ENCODE results near the gene WDFY1.

Gene WDFY1

DNA sequence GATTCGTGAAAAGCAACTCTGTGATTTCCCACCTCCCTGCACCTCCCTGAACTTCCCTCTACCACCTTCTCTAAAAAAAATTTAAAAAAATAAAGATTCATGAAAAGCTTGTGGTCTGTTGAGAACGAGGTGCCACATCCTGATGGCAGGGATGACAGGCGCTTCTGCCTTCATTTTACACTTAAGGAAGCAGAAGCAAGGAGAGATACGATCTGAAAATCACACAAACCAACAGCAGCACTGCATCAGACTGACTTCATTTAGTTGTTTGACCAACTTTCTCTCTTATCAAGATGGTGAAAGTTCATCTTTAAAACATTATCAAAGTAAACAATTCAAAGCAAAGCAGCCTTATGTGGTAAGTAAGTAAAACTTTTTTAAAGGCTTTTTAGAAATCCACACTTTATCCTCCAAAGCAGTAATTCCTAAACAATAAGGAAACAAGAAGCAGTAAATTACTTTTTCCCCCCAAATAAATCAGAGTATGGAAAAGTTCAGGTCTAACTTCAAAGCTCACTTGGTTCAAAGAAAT lies 15.5 kb downstream of the WDFY1 start:
- DNase-seq: no peak

DNA sequence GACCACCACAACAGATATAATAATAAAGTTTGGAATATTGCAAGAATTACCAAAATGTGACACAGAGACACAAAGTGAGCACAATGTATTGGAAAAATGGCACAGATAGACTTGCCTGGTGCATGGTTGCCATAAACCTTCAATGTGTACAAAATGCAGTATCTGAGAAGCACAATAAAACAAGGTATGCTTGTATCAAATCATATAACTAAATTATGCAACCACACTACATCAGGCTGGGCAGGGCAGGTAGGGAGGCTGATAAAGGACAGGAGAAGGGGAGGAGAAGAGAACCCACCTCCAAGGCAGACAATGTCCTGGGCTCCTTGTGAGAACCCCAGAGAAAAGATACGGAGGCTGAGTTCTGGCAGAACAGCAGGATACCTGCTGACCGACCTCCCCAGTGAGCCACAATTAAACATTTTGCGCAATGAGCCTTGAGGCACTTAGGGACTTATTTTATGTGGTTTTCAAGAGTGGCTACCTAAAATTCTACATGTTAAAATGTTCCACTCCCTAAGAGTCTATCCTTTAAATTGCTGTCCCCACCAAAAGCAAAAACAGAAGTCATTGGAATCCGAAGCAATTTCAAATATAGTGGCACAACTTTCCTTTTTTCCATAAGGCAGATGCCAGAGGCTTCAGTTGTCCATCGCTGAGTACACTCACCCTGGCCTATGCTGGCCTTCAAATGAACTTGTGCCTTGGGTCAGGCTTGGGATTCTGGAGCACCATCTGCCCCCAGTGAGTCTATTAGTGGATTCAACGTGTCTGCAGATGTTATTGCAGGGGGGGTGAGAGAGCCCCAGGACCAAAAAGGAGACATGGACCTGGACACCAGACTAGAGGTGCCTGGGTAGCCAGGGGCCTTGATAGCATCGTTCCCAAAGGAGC lies 16.8 kb downstream of the WDFY1 start:
- DNase-seq: no peak

DNA sequence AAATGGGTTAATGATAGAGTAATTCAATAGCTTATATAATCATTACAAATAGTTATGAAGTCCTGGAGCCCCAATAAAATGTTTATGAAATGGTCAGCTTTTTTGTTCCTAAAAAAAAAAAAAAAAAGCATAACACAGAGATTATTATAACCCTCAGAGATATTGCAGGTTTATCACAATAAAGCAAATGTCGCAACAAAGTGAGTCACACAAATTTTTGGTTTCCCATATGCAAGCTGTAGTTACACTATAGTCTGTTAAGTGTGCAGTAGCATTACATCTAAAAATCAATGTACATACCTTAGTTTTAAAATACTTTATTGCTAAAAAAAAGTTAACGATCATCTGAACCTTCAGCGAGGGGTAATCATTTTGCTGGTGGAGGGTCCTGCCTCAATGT lies 20.0 kb downstream of the WDFY1 start:
- DNase-seq: no peak

DNA sequence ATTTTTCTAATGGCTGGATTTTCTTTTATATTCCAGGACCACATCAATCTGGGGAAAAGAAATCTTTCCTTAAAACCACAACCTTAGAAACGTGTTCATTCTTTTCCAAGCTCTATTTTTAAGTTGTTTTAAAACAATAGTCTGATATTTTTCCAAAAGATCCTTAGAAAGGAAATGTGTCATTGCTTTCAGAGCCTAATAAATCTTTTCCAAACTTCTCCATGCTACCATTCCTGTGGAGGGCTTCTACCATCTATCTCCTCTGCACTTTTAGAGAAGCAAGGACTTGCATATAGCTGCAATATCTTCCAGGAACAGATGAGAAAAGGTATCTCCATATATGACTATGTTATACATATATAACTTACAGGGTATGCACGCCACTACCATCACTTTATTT lies 21.2 kb downstream of the WDFY1 start:
- DNase-seq: no peak

DNA sequence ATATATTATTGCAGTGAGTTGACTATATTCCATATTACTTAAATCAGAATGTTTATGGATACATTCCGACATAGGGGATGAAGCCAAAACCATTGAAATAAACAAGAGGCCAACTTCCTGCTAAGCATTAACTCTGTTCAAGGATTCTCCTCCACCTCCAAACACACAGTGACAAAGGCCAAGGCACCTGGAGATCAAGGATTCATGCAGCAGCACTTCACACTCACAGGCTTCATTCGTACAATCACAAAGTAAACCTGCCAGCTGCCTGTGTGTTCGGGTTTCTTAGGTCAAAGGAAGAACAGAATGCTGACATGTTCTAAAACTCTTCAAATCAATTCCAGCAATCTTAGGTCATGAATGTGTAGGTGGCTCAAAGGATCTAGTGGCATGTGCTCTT lies 22.8 kb downstream of the WDFY1 start:
- no peak for DNase-seq

DNA sequence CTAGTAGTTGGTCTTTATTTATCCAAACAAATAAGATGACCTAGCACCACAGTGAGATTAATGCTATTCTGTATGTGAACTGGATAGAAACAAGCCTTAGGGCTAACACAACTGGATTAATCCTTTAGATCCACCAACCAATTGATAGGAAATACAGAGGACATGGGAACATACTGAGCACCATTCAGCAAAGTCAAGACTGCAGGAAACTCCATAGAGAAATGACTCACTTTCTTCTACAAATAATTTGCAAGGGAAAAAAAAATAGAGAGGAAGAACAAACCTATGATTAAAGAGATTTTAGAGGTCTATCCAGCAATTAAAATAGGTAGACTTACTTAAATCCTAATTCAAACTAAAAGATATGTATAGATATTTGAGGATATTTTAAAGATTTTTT lies 23.9 kb downstream of the WDFY1 start:
- no peak for DNase-seq

DNA sequence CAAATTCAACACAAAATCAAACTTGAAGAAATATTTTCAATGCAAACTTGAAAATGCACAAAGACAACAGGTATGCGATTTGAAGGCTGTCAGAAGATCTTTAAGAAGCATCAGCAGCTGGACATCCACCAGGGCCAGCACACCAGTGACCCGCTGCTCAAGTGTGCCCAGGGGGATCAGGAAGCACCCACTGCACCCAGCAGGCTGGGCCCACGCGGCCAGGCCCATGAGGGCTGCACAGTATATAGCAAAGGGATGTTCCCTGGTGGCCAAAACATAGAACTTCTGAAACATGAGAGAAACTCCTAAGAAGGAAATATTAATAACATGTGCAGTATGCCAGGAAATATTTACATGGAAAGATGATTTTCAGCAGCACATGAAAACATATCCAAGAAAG lies 25.0 kb downstream of the WDFY1 start:
- DNase-seq: no peak

DNA sequence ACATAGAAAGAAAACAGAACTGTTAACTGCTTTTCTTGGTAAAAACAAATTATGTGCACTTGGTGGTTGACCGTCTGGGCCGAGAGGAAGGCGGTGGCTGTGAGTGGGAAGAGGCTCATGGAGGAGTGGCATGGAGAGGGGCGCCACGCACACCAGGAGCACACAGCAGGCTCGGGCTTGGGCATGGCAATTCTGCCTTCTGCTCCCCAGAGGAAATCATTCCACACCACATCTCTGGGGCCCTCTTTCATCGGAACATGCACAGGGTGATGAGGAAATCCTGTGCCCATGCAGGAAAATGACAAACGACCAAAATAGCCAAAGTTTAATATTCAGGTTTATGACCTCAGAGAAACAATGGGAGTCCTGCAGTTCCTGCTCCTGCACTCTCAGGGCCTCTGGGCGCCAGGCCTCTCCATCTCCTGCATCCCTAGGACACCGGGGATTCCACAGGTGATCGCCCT lies 26.4 kb downstream of the WDFY1 start:
- no peak for DNase-seq

DNA sequence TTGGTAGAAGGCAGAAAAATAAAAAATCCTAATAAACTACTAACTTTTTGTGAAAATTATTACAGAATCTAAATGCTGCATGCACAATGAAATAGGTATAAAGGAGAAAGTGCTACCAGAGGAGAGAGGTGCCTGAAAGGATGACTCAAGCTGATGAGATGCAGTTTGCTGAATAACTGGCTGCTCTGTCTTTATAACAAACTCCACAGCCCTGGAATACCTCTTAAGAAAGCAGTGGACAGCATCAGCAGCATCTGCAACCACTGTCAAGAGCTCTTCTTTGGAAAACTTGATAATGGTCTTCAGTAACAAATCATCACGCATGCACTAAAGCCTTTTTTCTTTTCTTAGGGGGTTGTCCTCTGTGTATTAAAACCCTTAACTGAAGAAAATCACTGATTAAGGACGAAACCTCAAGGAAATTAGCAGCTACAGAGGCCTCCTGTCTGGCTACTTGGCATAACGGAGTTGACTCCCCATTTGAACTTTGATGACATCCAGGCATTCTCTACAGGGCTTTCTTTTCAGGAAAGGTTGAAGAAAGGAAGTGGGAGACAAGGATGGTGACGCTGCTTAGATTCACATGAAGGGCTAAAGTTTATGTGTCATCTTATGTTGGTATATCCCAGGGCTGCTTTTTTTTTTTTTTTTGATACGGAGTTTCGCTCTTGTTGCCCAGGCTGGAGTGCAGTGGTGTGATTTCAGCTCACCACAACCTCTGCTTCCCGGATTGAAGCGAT lies 28.8 kb downstream of the WDFY1 start:
- DNase-seq: no peak

DNA sequence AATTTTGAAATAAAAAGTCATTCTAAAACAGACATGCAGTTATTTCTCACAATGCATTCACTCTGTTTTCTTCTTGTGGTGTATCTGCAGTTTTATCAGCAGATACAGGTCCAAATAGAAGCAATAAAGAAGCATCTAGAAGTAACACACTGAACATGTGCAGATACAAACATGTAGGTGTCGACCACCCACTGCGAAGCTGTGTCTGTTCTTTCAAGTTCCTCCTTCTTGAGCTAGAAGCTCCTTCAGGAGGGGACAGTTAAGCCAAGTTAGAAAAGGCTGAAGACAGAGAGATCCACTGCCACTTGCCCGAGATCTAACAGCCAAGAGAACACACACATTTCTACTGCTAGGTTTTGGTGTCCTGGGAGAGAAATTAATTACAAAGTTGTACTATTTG lies 30.1 kb downstream of the WDFY1 start:
- no peak for DNase-seq

DNA sequence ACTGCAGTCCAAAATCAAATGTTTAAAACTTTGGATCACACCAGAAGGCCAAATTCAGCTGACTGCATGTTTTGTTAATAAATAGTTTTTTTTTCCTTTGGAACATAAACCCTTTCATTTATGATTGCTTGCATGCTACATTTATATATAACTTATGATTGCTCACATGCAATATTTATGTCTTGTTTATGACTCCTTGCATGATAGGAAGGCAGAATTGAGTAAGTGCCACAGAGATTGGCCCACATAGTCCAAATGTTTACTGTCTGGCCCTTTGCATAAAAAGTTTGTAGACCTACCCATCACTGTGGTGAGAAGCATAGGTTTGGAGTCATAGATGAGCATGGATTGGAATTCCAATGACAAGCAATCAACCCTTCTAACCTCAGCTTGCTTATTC lies 30.8 kb downstream of the WDFY1 start:
- no peak for DNase-seq

DNA sequence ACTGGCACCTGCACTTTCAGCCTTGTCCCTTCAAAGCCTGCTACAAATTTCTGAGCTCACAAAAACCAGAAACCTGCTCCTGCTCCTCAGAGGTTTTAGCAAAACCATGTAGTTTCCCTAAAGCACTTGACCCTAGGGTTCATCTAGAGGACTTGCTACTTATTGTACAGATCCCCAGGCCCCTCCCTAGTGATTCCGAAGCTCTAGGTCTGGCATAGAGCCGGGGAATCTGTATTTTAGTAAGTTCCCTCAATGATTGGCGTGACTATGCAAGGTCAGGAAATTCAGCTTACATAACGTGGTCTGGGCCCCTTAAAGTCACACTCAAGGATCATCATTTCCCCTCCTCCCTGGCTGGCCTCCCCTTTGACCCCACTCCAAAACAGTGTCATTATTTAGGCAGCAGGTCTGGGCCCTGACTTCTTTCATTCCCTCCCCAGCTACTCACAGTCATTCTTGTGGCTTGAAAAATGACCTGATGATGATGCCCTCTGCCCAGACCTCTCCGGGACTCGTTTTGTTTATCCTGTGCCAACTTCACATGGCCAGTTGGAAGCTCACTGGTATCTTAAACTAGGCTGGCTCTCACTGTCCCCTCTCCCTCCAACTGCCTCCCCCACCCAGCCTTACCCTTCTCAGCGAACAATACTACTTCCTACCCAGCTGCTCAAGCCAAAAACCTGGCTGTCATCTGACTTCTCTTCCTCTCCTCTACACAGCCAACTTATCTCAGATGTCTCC lies 36.0 kb downstream of the WDFY1 start:
- no peak for DNase-seq

DNA sequence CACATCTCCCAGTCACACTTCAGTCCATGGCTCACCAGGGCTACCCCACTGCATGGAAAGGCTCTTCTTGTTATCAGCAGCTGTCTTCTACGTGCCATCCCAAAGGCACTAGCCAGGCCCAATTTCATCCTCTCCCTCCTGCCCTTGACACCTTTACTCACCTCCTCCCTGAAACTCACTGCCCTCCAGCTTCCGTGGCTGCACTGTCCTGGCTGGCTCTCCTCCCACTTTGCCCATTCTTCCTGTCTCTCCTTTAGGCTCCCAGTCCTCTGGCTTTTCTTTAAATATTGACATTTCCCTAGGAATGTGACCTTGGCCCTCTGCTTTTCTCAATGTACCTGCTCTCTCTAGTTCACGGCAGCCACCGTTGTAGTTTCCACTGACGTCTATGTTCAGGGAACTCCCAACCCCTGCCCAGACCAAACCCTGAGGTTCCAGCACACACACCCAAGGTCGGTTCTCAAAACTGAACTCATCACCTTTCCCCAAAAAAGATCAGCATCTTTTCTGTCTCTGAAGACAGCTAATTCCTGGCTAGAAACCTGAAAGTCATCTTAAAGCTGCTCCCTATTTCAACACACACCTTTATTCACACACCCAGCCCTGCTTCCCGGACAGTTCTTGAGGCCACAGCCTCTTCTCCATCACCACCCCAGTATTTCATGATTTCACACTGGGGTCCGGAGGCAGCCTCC lies 36.7 kb downstream of the WDFY1 start:
- no peak for DNase-seq

DNA sequence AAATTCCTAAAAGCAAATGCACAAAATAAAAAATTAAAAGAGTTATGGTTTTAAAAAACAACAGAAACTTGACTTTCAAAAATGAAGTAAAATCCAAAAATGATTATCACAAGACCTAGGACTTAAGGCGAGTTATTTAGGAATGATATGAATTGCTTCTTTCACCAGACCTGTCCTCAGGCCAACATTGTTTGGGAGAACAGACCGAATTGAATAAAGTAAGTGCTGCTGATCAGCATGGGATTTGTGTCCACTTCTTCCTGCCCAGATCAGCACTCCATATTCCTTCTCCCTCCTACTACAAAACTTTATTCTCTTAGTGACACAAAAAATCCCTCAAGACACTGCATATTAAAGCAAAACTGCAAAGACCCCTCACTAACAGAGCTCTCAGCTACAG lies 39.1 kb downstream of the WDFY1 start:
- no peak for DNase-seq

DNA sequence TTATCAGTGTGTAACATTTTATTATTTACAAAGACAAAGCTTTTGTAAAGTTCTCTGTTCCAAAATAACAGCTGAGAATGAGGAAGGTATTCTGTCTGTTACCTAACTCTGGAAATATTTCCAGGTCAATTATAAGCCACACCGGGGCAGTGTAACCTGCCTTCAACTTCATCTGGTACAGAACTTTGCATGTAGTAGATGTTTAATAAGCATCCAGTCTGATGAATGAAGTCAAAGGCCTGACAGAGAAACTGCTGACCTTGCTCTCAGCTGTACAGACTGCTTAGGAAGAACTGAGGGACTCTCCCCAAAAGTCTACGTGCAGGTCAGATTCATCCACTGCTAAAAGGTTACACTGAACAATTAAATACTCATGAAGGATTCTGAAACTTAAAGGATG lies 43.3 kb downstream of the WDFY1 start:
- no peak for DNase-seq

DNA sequence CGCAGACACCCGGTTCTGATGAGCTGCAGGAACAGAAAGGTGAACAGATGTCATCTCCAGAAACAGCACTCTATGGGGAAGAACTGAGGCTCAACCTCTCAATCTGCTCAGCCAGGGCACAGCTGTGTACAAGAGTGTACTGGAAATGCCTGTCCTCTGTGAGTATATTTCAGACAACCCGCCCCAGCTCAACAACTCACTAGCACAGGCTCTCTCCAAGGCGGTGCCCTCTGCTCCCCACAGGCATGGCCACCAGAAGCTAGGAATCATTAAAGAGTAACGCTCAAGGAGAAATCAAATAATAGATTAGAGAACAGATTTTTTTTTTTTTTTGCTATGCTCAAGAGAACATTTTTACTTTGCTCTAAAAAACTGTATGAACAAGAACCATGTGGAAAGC lies 43.8 kb downstream of the WDFY1 start:
- no peak for DNase-seq

DNA sequence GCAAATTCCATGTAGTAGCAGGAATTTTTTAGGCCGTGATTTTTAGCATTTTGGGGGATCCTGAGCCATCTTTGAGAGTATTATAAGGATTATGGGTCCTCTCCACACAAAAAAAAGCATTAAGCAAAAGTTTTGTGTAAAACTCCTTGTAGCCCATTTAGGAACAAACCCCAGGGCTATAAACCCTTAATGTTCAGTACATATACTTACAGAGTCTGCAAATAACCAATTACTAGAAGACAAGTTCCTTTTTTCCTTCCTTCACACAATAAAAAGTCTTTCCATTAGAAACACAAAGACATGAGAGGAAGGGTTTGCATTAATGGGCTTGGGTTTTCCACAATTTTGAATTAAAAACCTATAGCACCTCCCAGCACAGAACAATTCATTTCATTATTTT lies 44.6 kb downstream of the WDFY1 start:
- DNase-seq: no peak

DNA sequence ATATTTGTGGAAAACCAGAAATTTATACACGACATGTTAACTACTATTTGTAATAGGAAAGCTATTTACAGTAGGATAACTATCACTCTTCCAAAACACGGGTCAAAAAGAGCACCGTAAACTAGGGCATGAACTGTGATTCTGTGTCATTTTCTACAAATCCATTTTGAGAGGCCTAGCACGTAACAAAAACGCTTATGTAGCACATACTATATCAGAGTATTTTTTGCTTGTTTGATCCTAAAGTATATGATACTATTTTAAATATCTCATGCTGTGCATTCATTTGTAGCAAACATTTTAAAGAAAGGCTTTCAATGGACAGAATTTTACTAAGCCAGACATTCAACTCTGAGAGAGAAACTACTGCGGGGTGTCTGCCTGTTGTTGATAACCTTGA lies 45.1 kb downstream of the WDFY1 start:
- no peak for DNase-seq

DNA sequence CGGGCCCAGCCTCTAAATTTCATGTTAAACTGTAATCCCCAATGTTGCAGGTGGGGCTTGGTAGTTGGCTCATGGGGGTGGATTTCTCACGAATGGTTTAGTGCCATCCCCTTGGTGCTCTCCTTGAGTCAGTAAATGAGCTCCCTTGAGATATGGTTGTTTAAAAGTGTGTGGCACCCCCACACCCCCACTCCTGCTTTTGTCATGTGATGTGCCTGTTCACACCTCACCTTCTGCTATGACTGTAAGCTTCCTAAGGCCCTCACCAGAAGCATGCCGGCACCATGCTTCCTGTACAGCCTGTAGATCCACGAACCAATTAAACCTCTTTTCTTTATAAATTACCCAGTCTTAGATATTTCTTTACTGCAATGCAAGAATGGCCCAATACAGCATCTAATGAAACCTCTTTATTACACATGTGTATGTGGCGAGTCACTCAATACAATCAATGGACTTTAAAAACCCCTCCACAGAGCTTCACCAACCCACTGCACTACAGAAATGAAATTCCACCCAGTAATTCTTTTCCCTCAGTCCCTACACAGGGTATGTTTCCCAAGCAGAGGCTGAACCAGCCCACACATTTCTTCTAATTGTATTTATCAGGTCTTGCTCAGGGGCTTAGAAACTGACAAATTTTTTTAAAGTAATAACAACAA lies 47.3 kb downstream of the WDFY1 start:
- DNase-seq: no peak

DNA sequence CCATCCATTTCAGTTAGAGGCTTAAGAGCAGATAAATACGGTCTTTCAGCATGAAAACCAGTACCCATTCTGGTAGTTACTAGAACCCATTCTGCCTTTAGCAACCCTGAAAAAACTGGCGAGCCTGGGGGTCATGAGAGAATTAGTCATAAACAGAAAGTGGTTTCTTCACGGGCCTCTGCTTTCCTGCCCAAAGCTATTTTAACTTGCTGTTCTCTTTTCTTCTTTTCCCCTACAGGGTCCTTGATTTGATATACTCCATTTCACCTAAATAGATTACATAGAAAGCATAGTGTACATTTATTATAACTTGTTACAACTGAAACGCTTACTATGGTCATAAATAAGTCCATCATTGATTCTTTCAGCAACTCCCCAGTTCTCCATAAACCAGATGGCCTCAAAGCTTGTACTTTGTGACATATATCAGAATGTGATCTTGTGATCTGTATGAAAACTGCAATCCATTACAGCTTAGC lies 48.3 kb downstream of the WDFY1 start:
- DNase-seq: no peak

DNA sequence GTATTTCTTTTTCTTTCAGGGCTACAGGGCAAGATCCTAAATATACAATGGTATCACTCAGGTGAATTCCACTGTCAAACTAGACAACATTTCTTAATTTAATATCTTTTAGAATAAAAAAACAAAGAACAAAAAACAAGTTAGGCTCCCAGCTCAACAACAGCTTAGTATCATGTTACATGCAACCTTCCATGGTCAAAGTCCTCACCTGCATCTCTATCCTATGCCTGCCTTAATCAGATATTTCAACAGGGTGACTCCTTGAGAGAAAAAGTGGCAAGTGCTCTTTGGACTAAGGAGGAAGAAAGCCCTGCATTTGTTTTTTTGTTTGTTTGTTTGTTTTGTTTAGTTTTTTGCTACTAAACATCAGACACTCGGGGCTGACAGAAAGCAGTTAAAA lies 50.2 kb downstream of the WDFY1 start:
- DNase-seq: no peak

DNA sequence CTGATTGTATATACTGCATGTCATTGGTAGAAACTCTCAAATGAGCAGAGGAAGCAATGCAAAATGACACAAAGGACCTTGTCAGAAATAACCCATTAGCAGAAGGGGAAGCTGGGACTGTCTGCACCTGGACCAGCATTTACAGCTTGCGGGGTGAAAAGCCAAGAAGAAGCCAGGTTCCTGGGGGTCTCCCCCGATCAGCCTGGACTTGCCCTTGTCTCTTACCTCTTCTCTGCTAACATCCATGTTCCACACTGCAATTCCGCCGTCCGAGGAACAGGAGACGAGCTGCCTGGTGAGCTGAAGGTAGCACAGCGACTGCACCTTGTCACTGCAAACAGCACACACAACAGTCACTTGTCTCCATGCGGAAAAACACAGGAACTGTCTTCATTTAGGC lies 51.1 kb downstream of the WDFY1 start:
- no peak for DNase-seq
